Aortic smooth muscle cell (primary cell): ENCODE data around the gene CASP9. TPM values are rescaled to one million over a fixed set of nuclear protein-coding genes. Genes with fewer than 3 reads are reported as not detected.

ENCODE experiments used
- total RNA-seq: library from RNA; depleted of rRNA; stranded (reverse); fragments of >200 nt; gene quantifications from 2 replicates; pipeline ENCODE4 v1.2.3, GENCODE V29; 2014

The CASP9 gene
- 5.1 and 5.3 TPM in 2 replicates for total RNA-seq

GRCh38 chr1:15524021-15524282, at the start of gene CASP9:
Gene CASP9, minus strand, starts transcription at chr1:15524215. Its CDS starts 15 bp downstream, at chr1:15524200.

GRCh38 chr1:15526490-15527339, 2.7 kb upstream of the CASP9 start, which contains the start of gene DNAJC16:
Gene DNAJC16, plus strand, starts transcription at chr1:15526848. Its CDS starts 2,258 bp downstream, at chr1:15529106.

DNA sequence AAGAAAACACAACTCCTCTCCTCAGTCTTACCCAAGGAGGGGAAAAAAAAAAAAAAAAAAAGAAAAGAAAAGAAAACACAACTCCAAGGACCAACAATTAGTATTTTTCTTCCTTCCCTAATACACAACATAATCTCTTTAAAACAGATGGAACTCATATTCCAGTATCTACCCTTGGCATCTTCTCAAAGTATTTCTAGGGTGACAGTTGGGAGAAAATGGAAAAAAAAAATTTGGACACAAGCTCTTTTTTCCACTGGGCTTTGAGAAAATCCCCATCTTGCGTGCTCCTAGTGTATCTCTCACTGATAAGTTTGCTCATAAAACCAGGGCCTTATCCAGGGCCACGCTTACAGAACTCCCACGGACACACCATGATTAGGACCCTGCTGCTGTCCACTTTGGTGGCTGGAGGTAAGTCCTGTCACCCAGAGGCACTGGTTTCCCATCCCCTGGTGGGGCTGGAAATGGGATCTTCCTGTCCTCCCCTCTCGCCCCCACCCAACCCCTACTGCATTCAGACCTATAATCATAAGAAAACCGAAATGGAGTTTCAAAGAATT, 48.2 kb downstream of the CASP9 start, which contains the start of gene CELA2B:
TSS of gene CELA2B (plus strand) at position 353 of the 563 bp plus-strand sequence. CDS start at position 375, 22 bp downstream.

DNA sequence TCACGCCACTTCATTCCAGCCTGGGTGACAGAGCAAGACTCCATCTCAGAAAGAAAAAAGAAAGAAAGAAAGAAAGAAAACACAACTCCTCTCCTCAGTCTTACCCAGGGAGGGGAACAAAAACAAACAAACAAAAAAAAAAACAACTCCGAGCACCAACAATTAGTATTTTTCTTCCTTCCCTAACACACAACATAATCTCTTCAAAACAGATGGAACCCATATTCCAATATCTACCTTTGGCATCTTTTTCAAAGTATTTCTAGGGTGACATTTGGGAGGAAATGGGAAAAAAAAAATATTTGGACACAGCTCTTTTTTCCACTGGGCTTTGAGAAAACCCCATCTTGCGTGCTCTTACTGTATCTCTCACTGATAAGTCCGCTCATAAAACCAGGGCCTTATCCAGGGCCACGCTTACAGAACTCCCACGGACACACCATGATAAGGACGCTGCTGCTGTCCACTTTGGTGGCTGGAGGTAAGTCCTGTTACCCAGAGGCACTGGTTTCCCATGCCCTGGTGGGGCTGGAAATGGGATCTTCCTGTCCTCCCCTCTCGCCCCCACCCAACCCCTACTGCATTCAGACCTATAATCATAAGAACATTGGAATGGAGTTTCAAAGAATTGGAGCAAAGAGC, 67.6 kb downstream of the CASP9 start, which contains the start of gene CELA2A:
TSS of gene CELA2A (plus strand) at position 420 of the 642 bp plus-strand sequence. CDS start at position 442, 22 bp downstream.

Other genes with a start within 250 kb of the CASP9 start
- gene EFHD2, start 114.3 kb downstream of the CASP9 start, total RNA-seq: 17.3 and 20.6 TPM in 2 replicates
- gene CTRC, start 85.8 kb downstream of the CASP9 start, total RNA-seq: not detected in 2 replicates
- gene CELA2A, start 67.5 kb downstream of the CASP9 start, total RNA-seq: not detected in 2 replicates
- gene CELA2B, start 48.1 kb downstream of the CASP9 start, total RNA-seq: 0.13 TPM in 1 of 2 replicates, not detected in the other
- gene DNAJC16, start 2.6 kb upstream of the CASP9 start, total RNA-seq: 12.3 and 16.5 TPM in 2 replicates
- gene AGMAT, start 60.8 kb upstream of the CASP9 start, total RNA-seq: 0.68 and 1.1 TPM in 2 replicates
- gene DDI2, start 93.2 kb upstream of the CASP9 start, total RNA-seq: 11.6 and 14.1 TPM in 2 replicates
- 60.5 and 62.9 TPM in 2 replicates for gene PLEKHM2, start 160.1 kb upstream of the CASP9 start, total RNA-seq
- gene SLC25A34, start 212.0 kb upstream of the CASP9 start, total RNA-seq: 0.26 and 0.62 TPM in 2 replicates
- gene TMEM82, start 218.3 kb upstream of the CASP9 start, total RNA-seq: not detected in 2 replicates
- 70.9 and 129 TPM in 2 replicates for gene FBLIM1, start 234.6 kb upstream of the CASP9 start, total RNA-seq